Hepatocyte (in vitro differentiated cells): ENCODE data around the gene CCDC138. TPM values are rescaled to one million over a fixed set of nuclear protein-coding genes. Genes with fewer than 3 reads are reported as not detected.

Experiments
- DNase-seq: peaks from one replicate; pipeline ENCODE4 v3.0.0-alpha.2; 2016; ENCODE audit warnings: low spot score
- H2AFZ ChIP-seq: fragments of 200-600 bp; sonication (generic); 2 replicates; pipeline ENCODE4 v1.6.0; 2016; ENCODE audit warnings: antibody characterized with exemption, mild to moderate bottlenecking
- H3K27ac ChIP-seq: fragments of 200-600 bp; sonication (generic); 2 replicates; pipeline ENCODE4 v1.5.1; 2016; ENCODE audit warnings: mild to moderate bottlenecking
- H3K27me3 ChIP-seq: fragments of 200-600 bp; sonication (generic); 2 replicates; pipeline ENCODE4 v1.6.1; 2016
- H3K36me3 ChIP-seq: fragments of 200-600 bp; sonication (generic); replicated peaks from 2 replicates; pipeline ENCODE4 v1.5.1; 2016; ENCODE audit warnings: low read depth; ENCODE audit not compliant: insufficient read depth
- H3K4me1 ChIP-seq: fragments of 200-600 bp; sonication (generic); 2 replicates; pipeline ENCODE4 v1.5.1; 2016; ENCODE audit warnings: mild to moderate bottlenecking, moderate library complexity; ENCODE audit not compliant: insufficient read depth
- H3K4me2 ChIP-seq: fragments of 200-600 bp; sonication (generic); 2 replicates; pipeline ENCODE4 v1.6.0; 2016
- H3K4me3 ChIP-seq: fragments of 200-600 bp; sonication (generic); 2 replicates; pipeline ENCODE4 v1.5.1; 2016; ENCODE audit warnings: mild to moderate bottlenecking
- H3K79me2 ChIP-seq: fragments of 200-600 bp; sonication (generic); 2 replicates; pipeline ENCODE4 v1.6.0; 2017; ENCODE audit warnings: mild to moderate bottlenecking
- H3K9me2 ChIP-seq: fragments of 200-600 bp; sonication (generic); replicated peaks from 2 replicates; pipeline ENCODE4 v1.6.0; 2017; ENCODE audit warnings: mild to moderate bottlenecking; ENCODE audit not compliant: insufficient read depth
- H3K9me3 ChIP-seq: fragments of 200-600 bp; sonication (generic); 2 replicates; pipeline ENCODE4 v1.5.1; 2016; ENCODE audit warnings: low read depth, mild to moderate bottlenecking
- H4K20me1 ChIP-seq: fragments of 200-600 bp; sonication (generic); 2 replicates; pipeline ENCODE4 v1.6.0; 2016; ENCODE audit warnings: mild to moderate bottlenecking; ENCODE audit not compliant: insufficient read depth, poor library complexity, severe bottlenecking
- CTCF ChIP-seq: fragments of 200-600 bp; sonication (generic); IDR thresholded peaks from 2 replicates; pipeline ENCODE4 v1.5.1; 2016; ENCODE audit warnings: antibody characterized with exemption, mild to moderate bottlenecking; ENCODE audit not compliant: poor library complexity
- EZH2 ChIP-seq: fragments of 200-600 bp; sonication (generic); IDR thresholded peaks from 2 replicates; pipeline ENCODE4 v1.6.1; 2016; ENCODE audit warnings: antibody characterized with exemption, mild to moderate bottlenecking, borderline replicate concordance
- EZH2phosphoT487 ChIP-seq: fragments of 200-600 bp; sonication (generic); IDR thresholded peaks from one replicate; pipeline ENCODE4 v1.6.1; 2018; ENCODE audit warnings: antibody characterized with exemption, mild to moderate bottlenecking, low read depth, moderate library complexity; ENCODE audit not compliant: unreplicated experiment, severe bottlenecking
- WGBS: methylation state at CpG from one replicate; pipeline ENCODE4 v1.1.6; 2016; ENCODE audit warnings: low lambda C conversion rate; ENCODE audit errors: missing lambda C conversion rate; 5-methylcytosine and 5-hydroxymethylcytosine counted together
- polyA plus RNA-seq: library from polyadenylated mRNA; unstranded; fragments of >200 nt; fragmentation: Nextera tagmentation; extraction: Ambion mirVana; gene quantifications from 2 replicates; pipeline ENCODE4 v1.2.1, GENCODE V29; 2016
- total RNA-seq: library from RNA; depleted of rRNA; stranded (reverse); fragments of >200 nt; gene quantifications from 2 replicates; pipeline ENCODE4 v1.2.3, GENCODE V29; 2014

CCDC138 gene
- total and polyA plus RNA-seq, 2 experiments from 2014 or later: 2.7 to 6.6 TPM

GRCh38 chr2:108911807-108912628 is 125.4 kb downstream of the CCDC138 start:
- Histone ChIP-seq H3K27me3 (no peaks in the 10 kb centered on the region), H2AFZ (no peak overlapping the region), H3K4me1 (no peaks in the 10 kb centered on the region), H3K9me2 (no peaks in the 10 kb centered on the region), H3K9me3 (no peaks in the 10 kb centered on the region), H3K27ac (no peak overlapping the region), H3K4me2 (no peak overlapping the region), H3K79me2 (no peaks in the 10 kb centered on the region), H4K20me1 (no peaks in the 10 kb centered on the region), H3K4me3 (no peak overlapping the region), H3K36me3 (no peaks in the 10 kb centered on the region)
- 85% methylated on average over 21 of the region's 21 CpGs for WGBS
- DNase-seq: no peak
- TF ChIP-seq EZH2phosphoT487 (no peak), EZH2 (no peak), CTCF (no peak)

DNA sequence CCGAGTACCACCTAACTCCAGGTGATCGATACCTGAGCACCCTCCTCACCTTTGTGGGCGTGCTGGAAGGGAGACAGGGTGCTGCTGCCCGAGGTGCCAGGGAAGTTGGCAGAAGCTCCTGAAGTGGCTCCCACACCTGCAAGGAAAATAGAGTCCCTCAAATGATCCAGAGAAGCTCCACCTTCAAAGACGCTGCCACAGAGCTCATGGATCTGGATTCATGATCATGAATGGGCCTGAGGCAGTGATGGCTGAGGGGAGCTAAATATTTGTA is 126.0 kb downstream of the CCDC138 start:
- 93% methylated on average over 5 of the region's 5 CpGs for WGBS
- H3K4me1 ChIP-seq: no peaks in the 10 kb centered on the region

GRCh38 chr2:108916122-108916795 is 129.7 kb downstream of the CCDC138 start:
- no peaks in the 10 kb centered on the region for H3K9me3 ChIP-seq
- H3K27me3 ChIP-seq: no peaks in the 10 kb centered on the region
- no peak for TF ChIP-seq CTCF
- H3K27ac ChIP-seq: no peak overlapping the region
- H3K4me2 ChIP-seq: no peak overlapping the region
- no peaks in the 10 kb centered on the region for H3K4me1 ChIP-seq
- H3K79me2 ChIP-seq: no peaks in the 10 kb centered on the region
- DNase-seq: no peak
- WGBS: 84% methylated on average over 15 of the region's 15 CpGs
- no peak overlapping the region for H3K4me3 ChIP-seq
- H4K20me1 ChIP-seq: no peaks in the 10 kb centered on the region
- no peaks in the 10 kb centered on the region for H3K9me2 ChIP-seq
- no peak overlapping the region for H2AFZ ChIP-seq
- H3K36me3 ChIP-seq: no peaks in the 10 kb centered on the region

More for the DNA sequence above, 126.0 kb downstream of the CCDC138 start:
- TF ChIP-seq CTCF (no peak), EZH2phosphoT487 (no peak), EZH2 (no peak)
- Histone ChIP-seq H3K27ac (no peak overlapping the region), H4K20me1 (no peaks in the 10 kb centered on the region), H2AFZ (no peak overlapping the region), H3K36me3 (no peaks in the 10 kb centered on the region), H3K27me3 (no peaks in the 10 kb centered on the region), H3K9me2 (no peaks in the 10 kb centered on the region), H3K4me3 (no peak overlapping the region), H3K4me2 (no peak overlapping the region), H3K79me2 (no peaks in the 10 kb centered on the region), H3K9me3 (no peaks in the 10 kb centered on the region)
- no peak for DNase-seq
